Fibroblast of villous mesenchyme (primary cell): Measurements from ENCODE around the gene POU2AF1. TPM values are rescaled to one million over a fixed set of nuclear protein-coding genes. Genes with fewer than 3 reads are reported as not detected.

Source experiments
- DNase-seq: peaks from one replicate; pipeline ENCODE4 v3.0.0-alpha.2; 2010; ENCODE audit warnings: low read depth
- H3K4me3 ChIP-seq: 2 replicates; pipeline ENCODE4 v1.5.1; 2011; ENCODE audit warnings: low read depth, mild to moderate bottlenecking, low read length
- CTCF ChIP-seq: IDR thresholded peaks from 2 replicates; pipeline ENCODE4 v1.5.1; 2012; ENCODE audit warnings: low read depth, mild to moderate bottlenecking, low read length; ENCODE audit not compliant: insufficient read depth
- total RNA-seq: library from RNA; depleted of rRNA; stranded (reverse); fragments of >200 nt; gene quantifications from 2 replicates; pipeline ENCODE4 v1.2.3, GENCODE V29; 2012

Gene POU2AF1
- total RNA-seq, 1 donor, result not detected

- DNase-seq, result no peak
- no peak for TF ChIP-seq CTCF
- H3K4me3 ChIP-seq, result no peak overlapping the region
These were observed 25.1 kb downstream of the POU2AF1 start for GRCh38 chr11:111353776-111354600.

GRCh38 chr11:111352935-111353710, 26.0 kb downstream of the POU2AF1 start:
- no peak for TF ChIP-seq CTCF
- DNase-seq, result no peak
- no peak overlapping the region for H3K4me3 ChIP-seq

GRCh38 chr11:111352231-111352746, 26.8 kb downstream of the POU2AF1 start:
- no peak for DNase-seq
- TF ChIP-seq CTCF, result no peak
- H3K4me3 ChIP-seq, result no peak overlapping the region

- DNase-seq, result no peak
- no peak overlapping the region for H3K4me3 ChIP-seq
- no peak for TF ChIP-seq CTCF
These were observed 27.6 kb downstream of the POU2AF1 start for GRCh38 chr11:111351374-111352055.

- no peak overlapping the region for H3K4me3 ChIP-seq
- DNase-seq, result no peak
- TF ChIP-seq CTCF, result no peak
These were observed 28.3 kb downstream of the POU2AF1 start for GRCh38 chr11:111350811-111351210.

- TF ChIP-seq CTCF, result no peak
- no peak for DNase-seq
- H3K4me3 ChIP-seq, result no peak overlapping the region
These were observed 29.8 kb downstream of the POU2AF1 start for GRCh38 chr11:111349191-111349695.
